HPDE6-E6E7 (cell line): ENCODE results near the gene CYB5R3.
"Not testable (repeated sequence)": the region's sequence is repeated elsewhere in the genome, so short reads cannot be mapped to it uniquely, and the experiment has no call there.

ENCODE experiments used
- DNase-seq: peaks from one replicate; pipeline ENCODE4 v3.0.0; 2011; ENCODE audit warnings: missing footprints; ENCODE audit errors: extremely low spot score

CYB5R3 gene

DNA sequence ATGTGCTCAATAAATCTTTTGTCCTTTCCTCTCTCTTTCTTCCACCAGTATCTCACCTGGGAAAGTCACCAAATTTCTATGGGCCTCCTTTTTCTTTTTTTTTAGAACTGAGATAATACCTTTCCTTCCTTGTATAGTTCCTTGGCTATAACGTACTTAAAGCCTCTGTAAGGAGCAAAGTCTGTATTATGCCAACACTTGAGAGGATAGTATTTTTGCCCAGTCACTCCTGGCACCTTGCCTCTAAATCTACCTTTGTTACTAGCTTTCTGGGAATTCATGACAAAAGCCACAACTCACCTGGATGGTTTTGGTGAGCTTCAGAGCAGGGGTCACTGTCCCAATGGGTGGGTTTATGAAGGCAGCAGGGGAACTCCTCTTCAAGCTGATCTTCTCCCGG lies 46.7 kb downstream of the CYB5R3 start:
- no peak for DNase-seq

- DNase-seq, result no peak
These were observed 47.2 kb downstream of the CYB5R3 start for GRCh38 chr22:42601879-42602465.

DNA sequence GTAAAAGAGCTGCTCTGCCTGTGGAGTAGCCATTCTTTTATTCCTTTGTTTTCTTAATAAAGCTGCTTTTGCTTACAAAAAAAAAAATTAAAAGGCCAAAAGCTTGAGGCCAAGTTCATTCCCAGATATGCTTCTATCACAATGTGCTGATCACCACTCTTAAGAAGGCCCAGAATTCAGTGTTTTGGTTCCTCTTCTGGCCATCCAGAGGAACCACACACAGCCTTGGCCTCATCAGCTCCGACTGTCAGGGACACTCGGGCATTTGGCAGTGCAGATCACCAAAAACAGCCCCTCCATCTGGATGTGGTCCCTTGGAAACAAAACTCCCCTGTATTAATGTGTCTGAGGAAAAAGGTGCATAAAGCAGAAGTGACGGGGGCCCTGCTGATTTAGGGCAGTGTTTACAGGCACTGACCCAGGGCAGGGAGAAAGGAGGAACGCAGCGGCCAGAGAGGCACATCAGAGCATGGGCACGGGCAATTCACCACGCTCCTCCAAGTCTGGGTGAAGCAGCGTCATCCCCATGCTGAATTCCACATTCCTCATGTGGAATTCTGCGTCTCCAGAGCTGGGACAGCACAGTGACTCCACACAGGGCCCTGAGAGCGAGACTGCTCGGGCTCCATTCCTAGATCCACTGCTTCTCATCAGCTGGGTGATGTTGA lies 52.2 kb downstream of the CYB5R3 start:
- DNase-seq, result no peak

GRCh38 chr22:42596336-42596735 lies 52.9 kb downstream of the CYB5R3 start:
- no peak for DNase-seq

- no peak for DNase-seq
These were observed 53.8 kb downstream of the CYB5R3 start for GRCh38 chr22:42595434-42595833.

- DNase-seq, result no peak
These were observed 57.2 kb downstream of the CYB5R3 start for GRCh38 chr22:42591987-42592386.

DNA sequence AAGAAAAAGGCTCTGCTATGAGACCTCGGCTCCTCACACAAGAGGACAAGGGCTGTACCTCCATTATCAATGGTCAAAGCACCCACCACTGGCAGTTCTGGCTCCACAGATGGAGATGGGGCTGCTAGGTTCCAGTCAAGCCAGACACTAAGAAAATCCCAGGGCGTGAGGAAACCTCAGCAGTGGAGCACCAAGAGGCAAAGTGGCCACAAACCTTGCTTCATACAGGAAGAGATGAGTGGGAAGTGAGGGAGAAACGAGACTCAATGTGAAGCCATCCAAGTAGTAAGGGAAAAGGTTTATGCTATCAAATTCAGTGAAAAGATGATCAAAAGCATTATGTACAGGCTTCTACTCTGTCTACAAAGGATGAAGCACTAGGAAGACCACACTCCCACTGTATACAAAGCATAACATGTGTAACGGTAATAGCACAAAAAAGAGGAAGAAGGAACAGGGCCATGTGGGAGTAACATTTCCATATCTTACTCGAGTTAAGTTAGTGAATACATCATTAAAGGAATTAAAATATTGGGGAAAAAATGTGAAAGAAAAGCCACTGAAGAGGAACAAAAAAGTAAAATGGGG lies 61.5 kb downstream of the CYB5R3 start:
- no peak for DNase-seq

DNA sequence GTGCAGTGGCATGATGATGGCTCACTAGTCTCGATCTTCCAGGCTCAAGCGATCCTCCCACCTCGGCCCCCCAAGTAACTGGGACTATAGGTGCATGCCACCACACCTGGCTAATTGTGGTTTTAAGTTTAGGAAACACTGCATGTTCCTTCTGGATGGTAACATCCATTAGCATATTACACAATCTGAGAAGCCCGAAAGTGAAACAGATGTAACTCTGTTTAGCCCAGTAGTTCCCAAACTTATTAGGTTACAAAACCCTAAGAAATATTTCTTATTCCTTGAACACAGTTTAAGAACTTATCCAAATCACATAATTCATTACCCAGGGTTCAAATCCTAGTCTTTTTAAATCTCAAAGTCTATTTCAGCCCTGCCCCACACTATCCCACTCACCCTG lies 62.8 kb downstream of the CYB5R3 start:
- no peak for DNase-seq

GRCh38 chr22:42585096-42585495 lies 64.1 kb downstream of the CYB5R3 start:
- DNase-seq, result no peak

- DNase-seq, result no peak
These were observed 64.7 kb downstream of the CYB5R3 start for GRCh38 chr22:42584364-42584940.

- no peak for DNase-seq
These were observed 66.2 kb downstream of the CYB5R3 start for GRCh38 chr22:42582987-42583386.

- peak; percentile 38 for DNase-seq
These were observed 67.2 kb downstream of the CYB5R3 start for GRCh38 chr22:42581762-42582716.

DNA sequence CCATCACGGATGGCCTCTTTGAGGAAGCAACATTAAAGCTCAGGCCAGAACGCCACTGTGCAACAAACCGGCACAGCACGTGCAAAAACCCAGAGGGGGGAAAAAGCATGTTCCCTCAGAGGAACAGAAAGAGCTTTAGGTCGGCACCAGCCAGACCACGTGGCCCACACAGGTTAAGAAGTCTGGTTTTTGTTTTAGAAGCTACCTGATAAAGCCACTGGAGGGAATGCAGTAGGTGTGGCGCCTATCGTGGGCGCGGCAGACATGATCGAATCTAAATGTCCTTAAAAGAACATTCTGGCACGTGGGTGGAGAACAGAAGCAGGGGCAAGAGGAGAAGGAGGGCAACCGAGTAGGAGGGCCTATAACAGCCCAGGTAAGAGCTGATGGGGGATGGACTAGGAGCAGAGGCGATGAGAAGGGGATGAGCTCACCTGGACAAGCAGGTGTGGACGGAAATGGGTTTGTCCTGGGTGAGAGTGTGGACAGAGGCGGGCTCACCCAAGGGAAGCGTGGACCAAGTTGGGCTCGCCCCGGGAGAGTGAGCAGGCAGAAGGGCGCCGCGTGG lies 67.9 kb downstream of the CYB5R3 start:
- not testable (repeated sequence) for DNase-seq

GRCh38 chr22:42580040-42580439 lies 69.2 kb downstream of the CYB5R3 start:
- not testable (repeated sequence) for DNase-seq

DNA sequence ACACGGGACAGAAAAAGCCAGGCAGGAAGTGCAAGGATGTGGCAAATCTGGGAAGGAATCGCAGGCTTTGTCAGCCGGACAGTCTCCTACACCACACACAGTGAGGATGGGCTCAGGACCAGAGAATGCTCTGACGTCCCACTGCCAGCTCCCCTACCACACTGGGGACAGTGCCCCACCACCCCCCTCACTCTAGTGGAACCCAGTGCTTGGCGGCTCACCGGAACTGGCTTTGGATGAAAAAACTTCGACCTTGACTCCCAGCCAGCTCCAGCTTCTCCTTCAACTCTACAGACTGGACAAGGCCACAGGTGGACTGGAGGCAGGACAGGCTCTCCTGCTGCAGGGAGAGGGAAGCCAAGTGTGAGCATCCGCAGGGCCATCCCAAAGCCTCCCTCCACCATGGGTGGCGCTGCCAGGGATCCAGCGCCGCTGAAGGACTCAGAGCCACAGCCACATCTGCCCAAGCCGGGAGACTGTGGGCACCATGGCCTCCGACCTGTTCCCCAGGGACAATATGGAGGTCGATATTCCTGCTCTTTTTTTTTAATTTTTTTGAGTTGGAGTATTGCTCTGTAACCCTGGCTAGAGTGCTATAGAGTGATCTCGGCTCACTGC lies 71.5 kb downstream of the CYB5R3 start:
- no peak for DNase-seq

- not testable (repeated sequence) for DNase-seq
These were observed 72.1 kb downstream of the CYB5R3 start for GRCh38 chr22:42577141-42577540.

- DNase-seq, result not testable (repeated sequence)
These were observed 73.1 kb downstream of the CYB5R3 start for GRCh38 chr22:42575996-42576574.

GRCh38 chr22:42574468-42574867 lies 74.7 kb downstream of the CYB5R3 start:
- not testable (repeated sequence) for DNase-seq

- not testable (repeated sequence) for DNase-seq
These were observed 75.1 kb downstream of the CYB5R3 start for GRCh38 chr22:42574046-42574445.

DNA sequence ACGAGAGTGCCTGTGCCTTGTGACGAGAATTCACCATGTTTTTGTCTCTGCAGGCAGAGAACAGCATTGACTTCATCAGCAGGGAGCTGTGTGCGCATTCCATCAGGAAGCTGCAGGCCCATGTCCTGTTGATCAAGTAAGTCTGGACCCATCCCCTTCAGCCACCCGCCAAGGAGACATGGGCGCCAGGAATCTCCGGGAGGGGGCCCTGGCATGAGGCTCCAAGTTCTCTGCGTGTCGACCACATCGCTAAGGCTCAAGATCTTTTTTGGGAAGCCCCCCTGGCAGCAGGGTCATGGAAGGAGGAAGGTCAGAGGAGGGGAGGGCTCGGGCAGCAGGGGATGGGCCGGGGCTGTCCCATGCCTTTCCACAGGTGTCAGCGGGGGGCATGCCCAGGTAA lies 78.1 kb downstream of the CYB5R3 start:
- DNase-seq, result not testable (repeated sequence)

DNA sequence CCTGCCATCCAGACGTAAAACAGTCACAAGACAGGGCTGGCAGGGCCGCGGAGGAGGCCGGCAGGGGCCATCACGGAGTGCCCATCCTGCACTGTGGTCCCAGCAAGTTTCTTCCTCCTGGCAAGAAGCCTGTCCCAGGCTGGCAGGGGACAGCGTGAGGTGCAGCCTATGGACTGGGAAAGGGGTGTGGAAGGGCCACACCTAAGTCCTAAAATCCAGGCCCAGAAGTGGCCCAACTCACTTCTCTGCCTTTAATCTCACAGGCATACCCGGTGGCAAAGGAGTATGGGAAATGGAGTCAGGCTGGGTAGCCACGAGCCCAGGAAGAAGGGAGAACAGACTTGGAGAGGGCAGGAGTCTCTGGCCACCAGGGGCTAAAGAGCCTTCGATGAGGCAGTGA lies 78.6 kb downstream of the CYB5R3 start:
- DNase-seq, result not testable (repeated sequence)
